VCaP (cell line): Measurements from ENCODE around the gene ALDH1A1.
A peak's percentile ranks its signal among the peaks of the same experiment; 100 is the strongest.

Source experiments
- H3K27ac ChIP-seq: fragments of 450-650 bp; 2 replicates; pipeline ENCODE4 v1.5.1; 2017
- CTCF ChIP-seq: fragments of 450-650 bp; conservative IDR thresholded peaks from 2 replicates; pipeline ENCODE4 v1.5.1; 2017; ENCODE audit warnings: mild to moderate bottlenecking, moderate library complexity

Gene ALDH1A1

GRCh38 chr9:72955571-72955970 lies 2.7 kb upstream of the ALDH1A1 start:
- no peak for TF ChIP-seq CTCF

GRCh38 chr9:72955126-72955455 lies 2.2 kb upstream of the ALDH1A1 start:
- H3K27ac ChIP-seq, result 0 out of 2 replicates have a peak overlapping the region, but pooled peaks have one; percentile 1
- no peak for TF ChIP-seq CTCF

More at GRCh38 chr9:72955571-72955970, 2.7 kb upstream of the ALDH1A1 start:
- H3K27ac ChIP-seq, result no peak overlapping the region

GRCh38 chr9:72954431-72955125 lies 1.7 kb upstream of the ALDH1A1 start:
- 0 out of 2 replicates have a peak overlapping the region, but pooled peaks have one; percentile 1 for H3K27ac ChIP-seq
- TF ChIP-seq CTCF, result no peak

- TF ChIP-seq CTCF, result no peak
- peak overlapping the region; percentile 53 for H3K27ac ChIP-seq
These were observed 517 bp downstream of the ALDH1A1 start for GRCh38 chr9:72952381-72952690.

- TF ChIP-seq CTCF, result no peak
- H3K27ac ChIP-seq, result peak overlapping the region; percentile 53
These were observed 1.1 kb downstream of the ALDH1A1 start for GRCh38 chr9:72951520-72952380.

- TF ChIP-seq CTCF, result no peak
- peak overlapping the region; percentile 53 for H3K27ac ChIP-seq
These were observed 1.9 kb downstream of the ALDH1A1 start for GRCh38 chr9:72950875-72951442.

- TF ChIP-seq CTCF, result no peak
- H3K27ac ChIP-seq, result peak overlapping the region; percentile 53; the same call in 1 of the 2 replicates
These were observed 2.9 kb downstream of the ALDH1A1 start for GRCh38 chr9:72949918-72950325.
